HG02763 (cell line): Measurements from ENCODE around the gene PLXNB2.
A peak's percentile ranks its signal among the peaks of the same experiment; 100 is the strongest.
"Not testable (repeated sequence)": the region's sequence is repeated elsewhere in the genome, so short reads cannot be mapped to it uniquely, and the experiment has no call there.

Experiments used
- ATAC-seq: cut with Tn5 transposase; IDR thresholded peaks from one replicate; pipeline ENCODE4 v1.9.1; 2021; ENCODE audit warnings: mild to moderate bottlenecking, moderate library complexity; ENCODE audit not compliant: unreplicated experiment

The PLXNB2 gene

GRCh38 chr22:50326225-50326955 is 18.9 kb upstream of the PLXNB2 start:
- no peak for ATAC-seq

DNA sequence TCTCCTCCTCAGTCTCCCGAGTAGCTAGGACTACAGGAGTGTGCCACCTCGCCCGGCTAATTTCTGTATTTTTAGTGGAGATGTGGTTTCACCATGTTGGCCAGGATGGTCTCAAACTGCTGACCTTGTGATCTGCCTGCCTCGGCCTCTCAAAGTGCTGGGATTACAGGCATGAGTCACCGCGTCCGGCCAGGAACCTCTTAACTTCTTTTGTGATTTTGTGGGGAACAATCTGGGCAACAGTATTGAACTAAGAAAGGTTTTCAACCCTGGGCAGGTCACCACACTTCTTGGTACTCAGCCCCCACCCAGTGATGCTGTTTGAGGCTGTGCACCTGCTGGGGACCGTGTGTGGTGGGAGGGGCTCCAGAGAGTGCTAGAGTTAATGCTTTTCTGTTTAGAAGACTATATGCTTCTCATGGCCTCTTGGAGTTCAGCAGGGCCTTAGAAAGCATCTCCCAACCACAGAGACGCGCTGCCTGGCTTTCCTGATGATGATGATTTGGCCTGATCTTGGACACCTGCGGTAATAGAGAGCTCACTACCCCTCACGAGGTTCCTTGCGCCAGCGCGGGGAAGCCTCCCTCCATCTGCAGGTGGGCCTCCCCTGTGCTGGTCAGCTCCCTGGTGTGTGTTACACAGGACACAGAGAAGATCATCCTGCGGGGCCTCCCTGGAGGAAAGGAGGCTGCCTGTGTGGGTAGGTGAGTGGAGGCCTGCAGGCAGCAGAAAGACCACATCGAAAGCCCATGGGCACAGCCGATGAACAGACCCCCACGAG is 18.2 kb upstream of the PLXNB2 start:
- no peak for ATAC-seq

DNA sequence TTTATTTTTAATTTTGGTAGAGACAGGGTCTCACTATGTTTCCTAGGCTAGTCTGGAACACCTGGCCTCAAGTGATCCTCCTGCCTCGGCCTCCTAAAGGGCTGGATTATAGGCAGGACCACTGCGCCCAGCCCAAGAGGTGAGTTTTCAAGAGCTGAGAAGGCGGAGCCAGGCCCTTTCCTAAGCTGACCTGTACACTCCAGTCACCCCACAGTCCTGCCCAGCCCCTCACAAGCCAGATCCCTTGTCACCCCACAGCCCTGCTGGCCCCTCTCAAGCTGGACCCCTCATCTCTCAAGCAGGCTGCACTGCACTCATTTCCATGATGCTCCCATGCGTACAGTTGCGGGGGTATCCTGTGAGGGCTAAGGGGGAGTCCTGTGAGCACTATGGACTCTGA is 16.5 kb upstream of the PLXNB2 start:
- no peak for ATAC-seq

GRCh38 chr22:50322382-50323104 is 15.1 kb upstream of the PLXNB2 start:
- not testable (repeated sequence) for ATAC-seq

DNA sequence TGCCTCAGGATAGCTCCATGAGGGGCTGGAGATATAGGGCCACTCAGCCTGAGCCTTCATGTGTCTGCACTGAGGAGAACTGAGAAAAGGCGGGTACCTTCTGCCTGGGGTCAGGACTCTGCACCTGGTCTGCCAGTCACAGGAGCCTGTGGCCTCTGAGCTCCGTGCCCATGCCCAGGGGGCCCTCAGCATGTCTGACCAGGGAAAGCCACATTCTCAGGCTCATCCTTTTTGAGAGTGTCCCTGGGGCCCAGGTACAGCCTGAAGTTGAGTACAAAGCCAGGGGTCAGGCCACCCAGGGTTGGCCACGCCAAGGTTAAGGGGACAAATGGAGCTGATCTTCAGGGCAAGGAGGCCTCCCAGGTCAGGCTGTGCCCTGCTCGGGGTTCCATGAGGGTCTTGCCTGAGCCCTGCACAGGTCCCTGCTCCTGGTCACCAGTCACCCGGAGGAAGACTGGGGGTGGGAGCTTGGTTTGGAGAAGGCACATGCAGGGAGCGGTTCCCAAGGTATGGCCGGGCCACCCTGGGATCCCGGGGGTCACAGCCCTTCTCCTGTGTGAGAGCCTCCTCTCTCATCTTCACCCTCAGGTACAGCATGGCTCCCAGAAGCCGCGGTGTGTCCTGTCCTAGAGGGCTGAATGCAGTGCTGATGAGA is 13.4 kb upstream of the PLXNB2 start:
- ATAC-seq: no peak

GRCh38 chr22:50320116-50320515 is 12.7 kb upstream of the PLXNB2 start:
- no peak for ATAC-seq

GRCh38 chr22:50319503-50319951 is 12.1 kb upstream of the PLXNB2 start:
- ATAC-seq: no peak

- ATAC-seq: no peak
Measured at GRCh38 chr22:50318698-50319411, 11.4 kb upstream of the PLXNB2 start.

- ATAC-seq: no peak
Measured at GRCh38 chr22:50318356-50318697, 10.9 kb upstream of the PLXNB2 start.

DNA sequence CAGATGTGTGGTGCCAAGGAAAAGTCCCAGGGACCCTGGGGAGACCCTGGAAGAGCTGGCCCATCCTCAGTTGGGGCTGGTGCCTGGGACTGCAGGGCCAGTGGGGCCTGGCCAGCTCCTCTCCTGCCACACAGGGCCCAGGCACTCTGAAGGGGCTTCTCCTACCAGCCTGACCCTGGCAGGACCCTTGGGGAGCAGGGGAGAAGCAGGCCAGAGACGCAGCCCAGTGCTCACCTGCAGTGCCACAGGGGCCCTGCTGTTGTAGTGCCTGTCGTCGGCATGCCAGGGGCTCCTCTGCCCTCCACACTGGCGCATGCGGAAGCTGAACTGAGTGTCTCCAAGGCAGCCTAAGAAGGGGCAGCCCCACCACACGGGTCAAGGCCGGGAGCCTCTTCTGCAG is 10.2 kb upstream of the PLXNB2 start:
- no peak for ATAC-seq

- ATAC-seq: no peak
Measured at GRCh38 chr22:50317178-50317577, 9.7 kb upstream of the PLXNB2 start.

DNA sequence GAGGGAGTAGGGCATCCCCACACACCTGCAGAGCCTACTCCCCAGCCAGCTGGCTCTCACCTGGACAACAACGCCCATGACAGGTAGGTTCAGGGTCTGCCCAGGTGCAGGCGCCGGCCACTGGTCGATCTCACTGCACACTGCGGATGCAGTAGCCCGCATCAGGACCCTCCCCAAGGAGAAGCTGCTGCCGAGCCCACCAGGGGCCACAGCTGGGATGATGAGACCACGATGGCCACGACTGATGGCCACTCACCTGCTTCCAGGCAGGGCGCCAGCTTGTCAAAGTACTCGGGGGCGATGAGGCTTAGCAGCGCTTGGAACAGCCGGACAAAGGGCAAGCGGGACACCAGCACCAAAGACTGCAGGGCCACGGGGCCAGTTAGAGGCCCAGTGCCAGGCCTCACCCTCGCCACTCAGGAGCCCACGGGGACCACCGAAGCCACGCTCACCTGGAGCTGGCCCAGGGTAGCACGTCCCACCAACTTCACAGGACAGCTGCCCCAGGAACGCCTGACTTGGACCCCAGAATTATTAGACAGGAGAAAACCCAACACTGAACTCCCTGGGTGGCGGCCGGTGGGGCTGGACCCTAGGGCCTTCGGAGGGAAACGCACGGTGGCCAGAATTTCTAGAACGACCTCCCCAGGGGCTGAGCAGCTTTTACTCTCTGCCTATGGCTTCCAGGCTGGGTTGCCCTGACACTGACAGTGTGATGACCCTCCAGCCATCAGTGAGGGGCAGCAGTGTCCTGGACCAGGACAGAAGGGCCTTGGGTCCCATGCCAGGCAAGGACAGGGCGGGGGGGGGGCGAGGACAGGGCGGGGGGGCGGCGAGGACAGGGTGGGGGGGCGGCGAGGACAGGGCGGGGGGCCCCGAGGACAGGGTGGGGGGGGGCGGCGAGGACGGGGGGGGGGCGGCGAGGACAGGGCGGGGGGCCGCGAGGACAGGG is 8.9 kb upstream of the PLXNB2 start:
- no peak for ATAC-seq

- ATAC-seq: no peak
Measured at GRCh38 chr22:50315289-50316113, 8.1 kb upstream of the PLXNB2 start.

- ATAC-seq: peak; percentile 67
Measured at GRCh38 chr22:50314455-50315288, 7.2 kb upstream of the PLXNB2 start.

DNA sequence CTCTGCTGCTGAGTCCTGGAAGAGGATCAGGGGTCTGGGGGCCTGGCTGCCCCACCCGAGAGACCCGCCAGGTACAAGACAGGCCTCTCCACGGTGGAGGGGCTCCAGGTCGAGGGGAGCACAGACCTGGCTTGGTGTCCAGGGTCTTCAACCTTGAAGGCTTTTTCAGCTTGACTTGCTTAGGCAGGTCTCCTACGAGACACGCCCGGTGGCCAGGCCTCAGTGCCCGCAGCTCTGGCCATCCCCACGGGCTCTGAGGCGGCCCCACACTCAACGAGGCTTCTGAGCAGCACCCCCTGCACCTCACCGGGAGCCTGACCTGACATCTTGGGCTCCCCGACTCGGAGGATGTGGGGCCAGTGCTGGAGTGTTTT is 6.6 kb upstream of the PLXNB2 start:
- no peak for ATAC-seq

GRCh38 chr22:50313600-50313999 is 6.2 kb upstream of the PLXNB2 start:
- no peak for ATAC-seq

- ATAC-seq: no peak
Measured at GRCh38 chr22:50313021-50313420, 5.6 kb upstream of the PLXNB2 start.

- no peak for ATAC-seq
Measured at GRCh38 chr22:50312371-50312770, 4.9 kb upstream of the PLXNB2 start.
